ENCODE data around the gene CREB3L2.
"Not testable (repeated sequence)": the region's sequence is repeated elsewhere in the genome, so short reads cannot be mapped to it uniquely, and the experiment has no call there.

CREB3L2 gene

GRCh38 chr7:137932881-137933269 lies 69.0 kb downstream of the CREB3L2 start:
- no peak for DNase-seq (ENCODE audit: low read depth)

- DNase-seq (ENCODE audit: low read depth): no peak
These were observed 70.1 kb downstream of the CREB3L2 start for GRCh38 chr7:137931823-137932222.

- DNase-seq (ENCODE audit: low read depth): no peak
These were observed 71.3 kb downstream of the CREB3L2 start for GRCh38 chr7:137930581-137930980.

GRCh38 chr7:137928626-137929025 lies 73.3 kb downstream of the CREB3L2 start:
- no peak for DNase-seq (ENCODE audit: low read depth)

- no peak for DNase-seq (ENCODE audit: low read depth)
These were observed 74.5 kb downstream of the CREB3L2 start for GRCh38 chr7:137927386-137927785.

- not testable (repeated sequence) for DNase-seq (ENCODE audit: low read depth)
These were observed 75.7 kb downstream of the CREB3L2 start for GRCh38 chr7:137926206-137926605.

- DNase-seq (ENCODE audit: low read depth): no peak
These were observed 76.1 kb downstream of the CREB3L2 start for GRCh38 chr7:137925754-137926153.

GRCh38 chr7:137925091-137925490 lies 76.8 kb downstream of the CREB3L2 start:
- DNase-seq (ENCODE audit: low read depth): no peak

- no peak for DNase-seq (ENCODE audit: low read depth)
These were observed 78.5 kb downstream of the CREB3L2 start for GRCh38 chr7:137923380-137923779.

GRCh38 chr7:137920637-137921399 lies 81.1 kb downstream of the CREB3L2 start:
- DNase-seq (ENCODE audit: low read depth): no peak

GRCh38 chr7:137919987-137920386 lies 81.9 kb downstream of the CREB3L2 start:
- no peak for DNase-seq (ENCODE audit: low read depth)

- DNase-seq (ENCODE audit: low read depth): no peak
These were observed 84.8 kb downstream of the CREB3L2 start for GRCh38 chr7:137916980-137917645.

- no peak for DNase-seq (ENCODE audit: low read depth)
These were observed 85.3 kb downstream of the CREB3L2 start for GRCh38 chr7:137916564-137916963.

- no peak for DNase-seq (ENCODE audit: low read depth)
These were observed 86.6 kb downstream of the CREB3L2 start for GRCh38 chr7:137915266-137915665.

- DNase-seq (ENCODE audit: low read depth): no peak
These were observed 87.9 kb downstream of the CREB3L2 start for GRCh38 chr7:137913985-137914384.

GRCh38 chr7:137909042-137909441 lies 92.8 kb downstream of the CREB3L2 start:
- DNase-seq (ENCODE audit: low read depth): no peak

- no peak for DNase-seq (ENCODE audit: low read depth)
These were observed 93.8 kb downstream of the CREB3L2 start for GRCh38 chr7:137908106-137908505.

GRCh38 chr7:137906636-137907035 lies 95.2 kb downstream of the CREB3L2 start:
- not testable (repeated sequence) for DNase-seq (ENCODE audit: low read depth)

- no peak for DNase-seq (ENCODE audit: low read depth)
These were observed 97.1 kb downstream of the CREB3L2 start for GRCh38 chr7:137904833-137905232.

GRCh38 chr7:137903382-137904169 lies 98.3 kb downstream of the CREB3L2 start:
- DNase-seq (ENCODE audit: low read depth): no peak

GRCh38 chr7:137900137-137900536 lies 101.7 kb downstream of the CREB3L2 start:
- no peak for DNase-seq (ENCODE audit: low read depth)

GRCh38 chr7:137898839-137899721 lies 102.8 kb downstream of the CREB3L2 start:
- peak; percentile 41 for DNase-seq (ENCODE audit: low read depth)
